ENCODE measurements around the gene CCDC7. TPM values are rescaled to one million over a fixed set of nuclear protein-coding genes. Genes with fewer than 3 reads are reported as not detected.
"Not testable (repeated sequence)": the region's sequence is repeated elsewhere in the genome, so short reads cannot be mapped to it uniquely, and the experiment has no call there.

The CCDC7 gene
- total and polyA plus RNA-seq, 4 donors, result 1.2 to 36.4 (median 6.9) TPM

DNA sequence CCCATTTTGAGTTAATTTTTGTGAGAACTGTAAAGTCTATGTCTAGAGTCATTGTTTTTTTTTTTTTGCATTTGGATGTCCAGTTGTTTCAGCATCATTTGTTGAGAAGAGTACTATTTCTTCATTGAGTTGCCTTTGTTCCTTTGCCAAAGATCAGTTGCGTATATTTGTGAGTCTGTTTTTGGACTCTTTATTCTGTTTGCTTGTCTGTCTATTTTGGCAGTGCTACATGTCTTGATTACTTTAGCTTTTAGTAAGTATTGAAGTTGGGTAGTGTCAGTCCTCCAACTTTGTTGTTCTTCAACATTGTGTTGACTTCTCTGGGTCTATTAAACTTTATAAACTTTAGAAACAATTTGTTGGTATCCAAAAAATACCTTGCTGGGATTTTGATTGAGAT lies 31.6 kb downstream of the CCDC7 start:
- DNase-seq, result no peak
- no peaks in the 10 kb centered on the region for H3K4me1 ChIP-seq (ENCODE audit: control insufficient read depth in 5 of 5, insufficient read depth in 5 of 5, low read length in 5 of 5)
- WGBS, 2 donors, result 94 to 95% methylated on average over 1 of the region's 1 CpG
- H3K9me3 ChIP-seq (ENCODE audit: control insufficient read depth in 4 of 4, insufficient read depth in 3 of 4, low read length in 3 of 4), result peaks cover 0 to 3% (median 0%) of the 10 kb centered on the region in 4 donors
- no peak overlapping the region for H3K9ac ChIP-seq (ENCODE audit: insufficient read depth in 1 of 2, low read length in 2 of 2)
- TF ChIP-seq, protein P1, sequence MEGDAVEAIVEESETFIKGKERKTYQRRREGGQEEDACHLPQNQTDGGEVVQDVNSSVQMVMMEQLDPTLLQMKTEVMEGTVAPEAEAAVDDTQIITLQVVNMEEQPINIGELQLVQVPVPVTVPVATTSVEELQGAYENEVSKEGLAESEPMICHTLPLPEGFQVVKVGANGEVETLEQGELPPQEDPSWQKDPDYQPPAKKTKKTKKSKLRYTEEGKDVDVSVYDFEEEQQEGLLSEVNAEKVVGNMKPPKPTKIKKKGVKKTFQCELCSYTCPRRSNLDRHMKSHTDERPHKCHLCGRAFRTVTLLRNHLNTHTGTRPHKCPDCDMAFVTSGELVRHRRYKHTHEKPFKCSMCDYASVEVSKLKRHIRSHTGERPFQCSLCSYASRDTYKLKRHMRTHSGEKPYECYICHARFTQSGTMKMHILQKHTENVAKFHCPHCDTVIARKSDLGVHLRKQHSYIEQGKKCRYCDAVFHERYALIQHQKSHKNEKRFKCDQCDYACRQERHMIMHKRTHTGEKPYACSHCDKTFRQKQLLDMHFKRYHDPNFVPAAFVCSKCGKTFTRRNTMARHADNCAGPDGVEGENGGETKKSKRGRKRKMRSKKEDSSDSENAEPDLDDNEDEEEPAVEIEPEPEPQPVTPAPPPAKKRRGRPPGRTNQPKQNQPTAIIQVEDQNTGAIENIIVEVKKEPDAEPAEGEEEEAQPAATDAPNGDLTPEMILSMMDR (IDR thresholded peaks at IDR 0.05; ENCODE audit: control extremely low read depth, extremely low read depth), result no peak
- H3K27me3 ChIP-seq (ENCODE audit: control insufficient read depth in 3 of 3, insufficient read depth in 3 of 3, low read length in 2 of 3), result no peaks in the 10 kb centered on the region
- H3K36me3 ChIP-seq (ENCODE audit: control insufficient read depth in 4 of 4, insufficient read depth in 4 of 4, low read length in 4 of 4), result peaks cover 0 to 11% (median 4%) of the 10 kb centered on the region in 4 donors
- no peak overlapping the region for H3K27ac ChIP-seq (ENCODE audit: low read depth in 1 of 2, low read length in 1 of 2)
- no peak overlapping the region for H3K4me3 ChIP-seq
- ATAC-seq (ENCODE audit: insufficient read depth, low FRiP score), result no peak

- Histone ChIP-seq H3K4me3 (no peak overlapping the region), H3K36me3 (ENCODE audit: control insufficient read depth in 4 of 4, insufficient read depth in 4 of 4, low read length in 4 of 4) (peaks cover 0 to 6% (median 3%) of the 10 kb centered on the region in 4 donors), H3K27ac (ENCODE audit: low read depth in 1 of 2, low read length in 1 of 2) (no peak overlapping the region), H3K9me3 (ENCODE audit: control insufficient read depth in 4 of 4, insufficient read depth in 3 of 4, low read length in 3 of 4) (peaks cover 0 to 3% (median 0%) of the 10 kb centered on the region in 4 donors), H3K9ac (ENCODE audit: insufficient read depth in 1 of 2, low read length in 2 of 2) (no peak overlapping the region), H3K27me3 (ENCODE audit: control insufficient read depth in 3 of 3, insufficient read depth in 3 of 3, low read length in 2 of 3) (no peaks in the 10 kb centered on the region), H3K4me1 (ENCODE audit: control insufficient read depth in 5 of 5, insufficient read depth in 5 of 5, low read length in 5 of 5) (no peaks in the 10 kb centered on the region)
- TF ChIP-seq, protein P1 (IDR thresholded peaks at IDR 0.05; ENCODE audit: control extremely low read depth, extremely low read depth), result no peak
- ATAC-seq (ENCODE audit: insufficient read depth, low FRiP score), result no peak
- peak in 1 of 3 donors; percentile 1 for DNase-seq
Measured at GRCh38 chr10:32481606-32482005, 35.7 kb downstream of the CCDC7 start.

- not testable (repeated sequence) for H3K4me1 ChIP-seq (ENCODE audit: control insufficient read depth in 5 of 5, insufficient read depth in 5 of 5, low read length in 5 of 5); H3K27ac ChIP-seq (ENCODE audit: low read depth in 1 of 2, low read length in 1 of 2); ATAC-seq (ENCODE audit: insufficient read depth, low FRiP score); H3K9ac ChIP-seq (ENCODE audit: insufficient read depth in 1 of 2, low read length in 2 of 2); DNase-seq; H3K36me3 ChIP-seq (ENCODE audit: control insufficient read depth in 4 of 4, insufficient read depth in 4 of 4, low read length in 4 of 4); H3K9me3 ChIP-seq (ENCODE audit: control insufficient read depth in 4 of 4, insufficient read depth in 3 of 4, low read length in 3 of 4); H3K27me3 ChIP-seq (ENCODE audit: control insufficient read depth in 3 of 3, insufficient read depth in 3 of 3, low read length in 2 of 3); H3K4me3 ChIP-seq
Measured at GRCh38 chr10:32483019-32483502, 37.1 kb downstream of the CCDC7 start.

DNA sequence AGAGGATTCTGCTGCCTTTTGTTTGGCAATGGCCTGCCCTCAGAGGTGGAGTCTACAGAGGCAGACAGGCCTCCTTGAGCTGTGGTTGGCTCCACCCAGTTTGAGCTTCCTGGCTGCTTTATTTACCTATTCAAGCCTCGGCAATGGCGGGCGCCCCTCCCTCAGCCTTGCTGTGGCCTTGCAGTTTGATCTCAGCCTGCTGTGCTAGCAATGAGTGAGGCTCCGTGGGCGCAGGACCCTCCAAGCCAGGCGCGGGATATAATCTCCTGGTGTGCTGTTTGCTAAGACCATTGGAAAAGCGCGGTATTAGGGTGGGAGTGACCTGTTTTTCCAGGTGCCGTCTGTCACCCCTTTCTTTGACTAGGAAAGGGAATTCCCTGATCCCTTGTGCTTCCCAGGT lies 42.1 kb downstream of the CCDC7 start:
- not testable (repeated sequence) for ATAC-seq (ENCODE audit: insufficient read depth, low FRiP score); H3K36me3 ChIP-seq (ENCODE audit: control insufficient read depth in 4 of 4, insufficient read depth in 4 of 4, low read length in 4 of 4); H3K4me1 ChIP-seq (ENCODE audit: control insufficient read depth in 5 of 5, insufficient read depth in 5 of 5, low read length in 5 of 5); H3K4me3 ChIP-seq; H3K9ac ChIP-seq (ENCODE audit: insufficient read depth in 1 of 2, low read length in 2 of 2); H3K27ac ChIP-seq (ENCODE audit: low read depth in 1 of 2, low read length in 1 of 2); H3K27me3 ChIP-seq (ENCODE audit: control insufficient read depth in 3 of 3, insufficient read depth in 3 of 3, low read length in 2 of 3); DNase-seq
- peaks cover 0 to 13% (median 0%) of the 10 kb centered on the region in 4 donors for H3K9me3 ChIP-seq (ENCODE audit: control insufficient read depth in 4 of 4, insufficient read depth in 3 of 4, low read length in 3 of 4)
- WGBS, 2 donors, result 85 to 90% methylated on average over 10 of the region's 10 CpGs
